Prostate gland (tissue), 2 donors: ENCODE data around the gene MMP23B. TPM values are rescaled to one million over a fixed set of nuclear protein-coding genes. Genes with fewer than 3 reads are reported as not detected.

ENCODE experiments used
- DNase-seq: peaks from one replicate; pipeline ENCODE4 v3.0.0-alpha.2; 2019; ENCODE audit warnings: low spot score
- H3K27ac ChIP-seq, 2 donors: fragments of 200-600 bp; sonication (generic); 2 replicates each; pipeline ENCODE4 v1.5.1; 2017 to 2019
- H3K27me3 ChIP-seq: fragments of 200-600 bp; sonication (generic); replicated peaks from 2 replicates; pipeline ENCODE4 v1.5.1; 2019; ENCODE audit not compliant: insufficient read depth
- H3K36me3 ChIP-seq, 2 donors: fragments of 200-600 bp; sonication (generic); 1 replicate in 1 of 2; 2 replicates in 1 of 2; pipeline versions ENCODE4 v1.5.1 to v1.8.1; 2017 to 2019
- H3K4me1 ChIP-seq: fragments of 200-600 bp; sonication (generic); replicated peaks from 2 replicates; pipeline ENCODE4 v1.5.1; 2019
- H3K4me3 ChIP-seq, 2 donors: fragments of 200-600 bp; sonication (generic); 2 replicates each; pipeline ENCODE4 v1.5.1; 2017 to 2019
- H3K9me3 ChIP-seq: fragments of 200-600 bp; sonication (generic); 2 replicates; pipeline ENCODE4 v1.5.1; 2017
- CTCF ChIP-seq, 4 experiments: fragments of 200-600 bp in 2 of 4; fragments of 450-650 bp in 2 of 4; sonication (generic) in 2 of 4; IDR thresholded peaks; 1 replicate in 3 of 4; 2 replicates in 1 of 4; pipeline ENCODE4 v1.5.1; 2016 to 2019; ENCODE audit warnings: antibody characterized with exemption in 4 of 4, mild to moderate bottlenecking in 2 of 4, moderate library complexity in 2 of 4
- POLR2A ChIP-seq: fragments of 450-650 bp; IDR thresholded peaks from one replicate; pipeline ENCODE4 v1.6.1; 2016; ENCODE audit warnings: antibody characterized with exemption, mild to moderate bottlenecking
- POLR2AphosphoS5 ChIP-seq: sonication (generic); formaldehyde crosslinking; IDR thresholded peaks from one replicate; pipeline ENCODE4 v1.6.1; 2017; ENCODE audit warnings: antibody characterized with exemption
- WGBS: methylation state at CpG from one replicate; pipeline ENCODE4 v1.1.5; 2018; 5-methylcytosine and 5-hydroxymethylcytosine counted together
- intact Hi-C: fragments of 100-400 bp; cut with DNase I; formaldehyde crosslinking; loops from one replicate; pipeline ENCODE4 v1.14.2; 2022
- total RNA-seq, 2 donors: library from RNA; depleted of rRNA; stranded (reverse); fragments of >200 nt; gene quantifications; one replicate each; pipeline ENCODE4 v1.1.0, GENCODE V29; 2016

MMP23B gene
- total RNA-seq, 2 donors from 2014 or later: 4.4 to 55.4 TPM

GRCh38 chr1:1616838-1617237, 15.1 kb upstream of the MMP23B start:
- no peak overlapping the region for H3K27ac ChIP-seq
- H3K9me3 ChIP-seq: no peaks in the 10 kb centered on the region
- no peak for DNase-seq
- H3K4me1 ChIP-seq: peaks cover 23% of the 10 kb centered on the region
- TF ChIP-seq CTCF (IDR thresholded peaks at IDR 0.05) (no peak), POLR2A (no peak), POLR2AphosphoS5 (no peak)
- WGBS: 78% methylated on average over 19 of the region's 19 CpGs
- intact Hi-C loops: no loop called here
- no peaks in the 10 kb centered on the region for H3K27me3 ChIP-seq
- H3K4me3 ChIP-seq: peak overlapping the region; percentile 100
- H3K36me3 ChIP-seq: no peaks in the 10 kb centered on the region

GRCh38 chr1:1617516-1617915, 14.5 kb upstream of the MMP23B start:
- TF ChIP-seq POLR2A: no peak
- TF ChIP-seq CTCF (IDR thresholded peaks at IDR 0.05): no peak
- TF ChIP-seq POLR2AphosphoS5: no peak
- Histone ChIP-seq H3K4me3 (no peak overlapping the region), H3K27me3 (no peaks in the 10 kb centered on the region), H3K4me1 (peaks cover 23% of the 10 kb centered on the region), H3K27ac (no peak overlapping the region), H3K36me3 (no peaks in the 10 kb centered on the region), H3K9me3 (no peaks in the 10 kb centered on the region)
- 95% methylated on average over 11 of the region's 11 CpGs for WGBS
- intact Hi-C loops: no loop called here
- DNase-seq: no peak

GRCh38 chr1:1617925-1618324, 14.0 kb upstream of the MMP23B start:
- Histone ChIP-seq H3K27ac (no peak overlapping the region), H3K36me3 (no peaks in the 10 kb centered on the region), H3K4me3 (no peak overlapping the region), H3K27me3 (no peaks in the 10 kb centered on the region), H3K4me1 (peaks cover 23% of the 10 kb centered on the region), H3K9me3 (no peaks in the 10 kb centered on the region)
- TF ChIP-seq POLR2A: no peak
- TF ChIP-seq CTCF (IDR thresholded peaks at IDR 0.05): no peak
- no peak for TF ChIP-seq POLR2AphosphoS5
- WGBS: 87% methylated on average over 6 of the region's 6 CpGs
- no peak for DNase-seq
- intact Hi-C loops: no loop called here

- DNase-seq: no peak
- intact Hi-C loops: no loop called here
- no peak for TF ChIP-seq POLR2AphosphoS5
- TF ChIP-seq POLR2A: no peak
- Histone ChIP-seq H3K4me3 (no peak overlapping the region), H3K27me3 (no peaks in the 10 kb centered on the region), H3K27ac (no peak overlapping the region), H3K9me3 (no peaks in the 10 kb centered on the region), H3K4me1 (peaks cover 23% of the 10 kb centered on the region), H3K36me3 (no peaks in the 10 kb centered on the region)
- WGBS: 95% methylated on average over 9 of the region's 9 CpGs
Observed at GRCh38 chr1:1618396-1619068, 13.4 kb upstream of the MMP23B start.

- no peak for DNase-seq
- Histone ChIP-seq H3K9me3 (no peaks in the 10 kb centered on the region), H3K4me1 (peaks cover 12% of the 10 kb centered on the region), H3K4me3 (no peak overlapping the region), H3K36me3 (no peaks in the 10 kb centered on the region), H3K27ac (no peak overlapping the region), H3K27me3 (no peaks in the 10 kb centered on the region)
- TF ChIP-seq POLR2AphosphoS5 (no peak), CTCF (IDR thresholded peaks at IDR 0.05) (no peak), POLR2A (no peak)
- intact Hi-C loops: loop anchor here (10.0 kb wide), 1 partner anchor 55 kb away; no protein-coding TSS in a partner anchor
- WGBS: 72% methylated on average over 12 of the region's 14 CpGs
Observed at GRCh38 chr1:1619917-1620361, 12.0 kb upstream of the MMP23B start.
